Trophoblast cell (in vitro differentiated cells and primary cell): ENCODE results near the gene BRD3OS.
A peak's percentile ranks its signal among the peaks of the same experiment; 100 is the strongest.

ENCODE experiments used
- DNase-seq, 2 donors: peaks; one replicate each; pipeline ENCODE4 v3.0.0-alpha.2; 2016
- H2AFZ ChIP-seq: 2 replicates; pipeline ENCODE4 v1.6.1; 2013; ENCODE audit warnings: low read length, moderate library complexity, mild to moderate bottlenecking; ENCODE audit not compliant: insufficient read depth, poor library complexity
- H2AK5ac ChIP-seq: 2 replicates; pipeline ENCODE4 v1.6.1; 2013; ENCODE audit warnings: mild to moderate bottlenecking, low read length
- H2BK120ac ChIP-seq: 2 replicates; pipeline ENCODE4 v1.6.1; 2013; ENCODE audit warnings: low read length, mild to moderate bottlenecking, moderate library complexity; ENCODE audit not compliant: insufficient read depth, poor library complexity
- H2BK12ac ChIP-seq: 2 replicates; pipeline ENCODE4 v1.6.1; 2013; ENCODE audit warnings: mild to moderate bottlenecking, low read length, moderate library complexity
- H2BK5ac ChIP-seq: 2 replicates; pipeline ENCODE4 v1.6.1; 2013; ENCODE audit warnings: low read length, low read depth, moderate library complexity, mild to moderate bottlenecking; ENCODE audit not compliant: poor library complexity
- H3K14ac ChIP-seq: 2 replicates; pipeline ENCODE4 v1.6.1; 2013; ENCODE audit warnings: mild to moderate bottlenecking, low read length
- H3K18ac ChIP-seq: 2 replicates; pipeline ENCODE4 v1.6.1; 2013; ENCODE audit warnings: mild to moderate bottlenecking, low read length
- H3K23ac ChIP-seq: 2 replicates; pipeline ENCODE4 v1.6.1; 2013; ENCODE audit warnings: low read length
- H3K27ac ChIP-seq: 2 replicates; pipeline ENCODE4 v1.5.1; 2013; ENCODE audit warnings: low read depth, mild to moderate bottlenecking, inconsistent platforms, low read length, moderate library complexity
- H3K27me3 ChIP-seq: 2 replicates; pipeline ENCODE4 v1.6.1; 2013; ENCODE audit warnings: inconsistent platforms, mild to moderate bottlenecking, low read length, moderate library complexity; ENCODE audit not compliant: insufficient read depth
- H3K36me3 ChIP-seq, 2 experiments: 1 replicate in 1 of 2; 2 replicates in 1 of 2; pipeline ENCODE4 v1.6.1; 2013; ENCODE audit warnings: low read length in 2 of 2, mild to moderate bottlenecking in 2 of 2, moderate library complexity in 1 of 2; ENCODE audit not compliant: insufficient read depth in 2 of 2, control insufficient read depth in 1 of 2
- H3K4ac ChIP-seq: 2 replicates; pipeline ENCODE4 v1.6.1; 2013; ENCODE audit warnings: low read depth, mild to moderate bottlenecking, low read length, moderate library complexity
- H3K4me1 ChIP-seq, 2 experiments: 1 replicate in 1 of 2; 2 replicates in 1 of 2; pipeline ENCODE4 v1.6.1; 2013; ENCODE audit warnings: low read length in 2 of 2, mild to moderate bottlenecking in 2 of 2, moderate library complexity in 1 of 2; ENCODE audit not compliant: insufficient read depth in 2 of 2, control insufficient read depth in 1 of 2
- H3K4me2 ChIP-seq: 2 replicates; pipeline ENCODE4 v1.6.1; 2013; ENCODE audit warnings: inconsistent platforms, mild to moderate bottlenecking, low read length, moderate library complexity
- H3K4me3 ChIP-seq: 2 replicates; pipeline ENCODE4 v1.5.1; 2013; ENCODE audit warnings: mild to moderate bottlenecking, low read depth, low read length, inconsistent platforms
- H3K79me1 ChIP-seq: one replicate; pipeline ENCODE4 v1.6.1; 2013; ENCODE audit warnings: low read length
- H3K79me2 ChIP-seq: 2 replicates; pipeline ENCODE4 v1.6.1; 2013; ENCODE audit warnings: low read length, mild to moderate bottlenecking; ENCODE audit not compliant: control insufficient read depth, insufficient read depth, poor library complexity
- H3K9ac ChIP-seq: 2 replicates; pipeline ENCODE4 v1.6.1; 2013; ENCODE audit warnings: mild to moderate bottlenecking, low read length
- H3K9me3 ChIP-seq: 2 replicates; pipeline ENCODE4 v1.6.1; 2013; ENCODE audit warnings: low read depth, mild to moderate bottlenecking, control low read depth, inconsistent platforms, low read length; ENCODE audit not compliant: insufficient read depth
- H4K12ac ChIP-seq: 2 replicates; pipeline ENCODE4 v1.6.1; 2013; ENCODE audit warnings: low read depth, mild to moderate bottlenecking, low read length, moderate library complexity
- H4K8ac ChIP-seq: 2 replicates; pipeline ENCODE4 v1.6.1; 2013; ENCODE audit warnings: low read depth, mild to moderate bottlenecking, low read length, moderate library complexity
- H4K91ac ChIP-seq: one replicate; pipeline ENCODE4 v1.6.1; 2013; ENCODE audit warnings: low read depth, mild to moderate bottlenecking, low read length, moderate library complexity
- WGBS: extraction: QIAGEN DNeasy Blood & Tissue Kit; methylation state at CpG from one replicate; pipeline ENCODE4 v1.1.7; 2013; ENCODE audit warnings: missing lambda C conversion rate; ENCODE audit not compliant: insufficient read length, insufficient coverage; ENCODE audit errors: extremely low coverage; 5-methylcytosine and 5-hydroxymethylcytosine counted together

Gene BRD3OS

DNA sequence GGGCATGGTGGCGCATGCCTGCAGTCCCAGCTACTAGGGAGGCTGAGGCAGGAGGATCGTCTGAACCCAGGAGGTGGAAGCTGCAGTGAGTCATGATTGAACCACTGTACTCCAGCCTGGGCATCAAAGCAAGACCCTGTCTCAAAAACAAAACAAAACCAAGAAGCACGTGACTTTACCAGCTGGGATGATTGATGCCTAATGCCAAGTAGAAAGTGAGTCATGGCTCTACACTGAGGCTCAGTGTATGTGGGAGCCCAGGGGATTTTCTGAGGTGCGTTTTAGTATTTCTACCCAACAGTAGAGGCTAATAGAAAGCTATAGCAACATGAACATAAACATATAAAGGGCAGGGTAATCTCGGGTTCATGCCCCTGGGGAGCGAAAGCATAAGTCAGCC lies 13.9 kb upstream of the BRD3OS start:
- no peak overlapping the region for H4K91ac ChIP-seq
- H4K8ac ChIP-seq, result no peak overlapping the region
- no peaks in the 10 kb centered on the region for H3K79me1 ChIP-seq
- H3K9me3 ChIP-seq, result peaks cover 15% of the 10 kb centered on the region
- no peak overlapping the region for H2BK12ac ChIP-seq
- H3K9ac ChIP-seq, result no peak overlapping the region
- no peak overlapping the region for H3K27ac ChIP-seq
- no peaks in the 10 kb centered on the region for H3K36me3 ChIP-seq
- no peak overlapping the region for H3K23ac ChIP-seq
- no peak overlapping the region for H3K18ac ChIP-seq
- no peak overlapping the region for H3K4me2 ChIP-seq
- no peak overlapping the region for H2AFZ ChIP-seq
- no peak overlapping the region for H3K14ac ChIP-seq
- H3K79me2 ChIP-seq, result no peaks in the 10 kb centered on the region
- H2BK120ac ChIP-seq, result no peak overlapping the region
- H3K4me1 ChIP-seq, result no peaks in the 10 kb centered on the region
- no peak overlapping the region for H3K4ac ChIP-seq
- no peak overlapping the region for H3K4me3 ChIP-seq
- H4K12ac ChIP-seq, result no peak overlapping the region
- no peak overlapping the region for H2AK5ac ChIP-seq
- no peaks in the 10 kb centered on the region for H3K27me3 ChIP-seq
- no CpG with 5 or more reads among the region's 6 CpGs for WGBS
- no peak for DNase-seq
- H2BK5ac ChIP-seq, result no peak overlapping the region

DNA sequence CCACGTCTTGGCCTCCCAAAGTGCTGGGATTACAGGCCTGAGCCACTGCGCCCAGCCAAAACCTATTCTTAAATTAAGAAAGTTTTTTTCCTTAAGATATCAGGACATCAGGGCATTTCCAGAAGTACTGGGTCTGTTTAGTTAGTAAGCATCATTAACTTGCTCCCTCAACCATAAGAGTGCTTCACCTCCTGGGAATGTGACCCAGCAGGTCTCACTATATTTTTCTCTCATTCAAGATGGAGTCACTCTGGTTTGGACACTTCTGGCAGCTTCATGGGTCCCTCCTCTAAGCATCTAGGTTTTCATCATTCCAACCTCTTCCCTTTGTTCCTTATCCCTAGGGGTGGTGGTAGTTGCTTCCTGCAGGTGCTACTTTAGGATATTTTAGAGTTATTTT lies 10.3 kb upstream of the BRD3OS start:
- WGBS, result no CpG with 5 or more reads among the region's 2 CpGs
- H2BK5ac ChIP-seq, result no peak overlapping the region
- H2BK120ac ChIP-seq, result no peak overlapping the region
- peaks cover 15% of the 10 kb centered on the region for H3K9me3 ChIP-seq
- no peak overlapping the region for H2BK12ac ChIP-seq
- H2AFZ ChIP-seq, result no peak overlapping the region
- no peak overlapping the region for H4K8ac ChIP-seq
- no peak overlapping the region for H3K23ac ChIP-seq
- H3K27ac ChIP-seq, result no peak overlapping the region
- no peaks in the 10 kb centered on the region for H3K4me1 ChIP-seq
- H3K18ac ChIP-seq, result no peak overlapping the region
- peak; percentile 61 to 82 for DNase-seq
- H4K12ac ChIP-seq, result no peak overlapping the region
- H3K4me3 ChIP-seq, result peak overlapping the region; percentile 57
- H3K4ac ChIP-seq, result no peak overlapping the region
- no peak overlapping the region for H3K9ac ChIP-seq
- no peaks in the 10 kb centered on the region for H3K36me3 ChIP-seq
- H3K79me2 ChIP-seq, result no peaks in the 10 kb centered on the region
- H4K91ac ChIP-seq, result no peak overlapping the region
- H3K14ac ChIP-seq, result no peak overlapping the region
- H3K79me1 ChIP-seq, result no peaks in the 10 kb centered on the region
- no peaks in the 10 kb centered on the region for H3K27me3 ChIP-seq
- no peak overlapping the region for H2AK5ac ChIP-seq
- H3K4me2 ChIP-seq, result no peak overlapping the region

DNA sequence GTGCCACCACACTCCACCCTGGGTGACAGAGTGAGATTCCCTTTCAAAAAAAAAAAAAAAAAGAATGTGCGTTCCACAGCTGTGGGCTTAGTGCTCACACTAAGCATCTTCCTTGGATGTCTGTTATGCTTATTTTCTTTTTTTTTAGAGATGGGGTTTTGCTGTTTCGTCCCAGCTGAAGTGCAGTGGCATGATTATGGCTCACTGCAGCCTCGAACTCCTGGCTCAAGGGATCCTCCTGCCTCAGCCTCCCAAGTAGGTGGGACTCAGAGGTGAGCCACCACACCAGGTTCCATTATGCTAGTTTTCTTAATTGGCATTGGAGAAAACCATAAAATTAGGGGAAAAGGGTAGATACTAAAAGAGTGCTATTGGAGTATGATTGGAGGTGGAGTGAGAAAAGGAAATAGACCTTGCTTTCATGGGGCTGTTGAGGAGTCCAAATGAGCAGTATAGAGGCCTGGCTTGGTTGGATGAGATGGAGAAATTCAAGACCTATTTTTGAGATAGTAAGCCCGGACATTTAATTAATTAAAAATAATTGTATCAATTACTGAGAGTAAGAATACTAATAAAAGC lies 978 bp upstream of the BRD3OS start:
- Histone ChIP-seq H3K4me1 (peaks cover 4 to 5% of the 10 kb centered on the region in 2 experiments), H3K4ac (no peak overlapping the region), H2BK5ac (no peak overlapping the region), H3K79me1 (peaks cover 2% of the 10 kb centered on the region), H2AFZ (no peak overlapping the region), H3K79me2 (peaks cover 2% of the 10 kb centered on the region), H3K27ac (no peak overlapping the region), H4K12ac (no peak overlapping the region), H3K36me3 (peaks cover 6 to 7% of the 10 kb centered on the region in 2 experiments), H3K14ac (no peak overlapping the region), H4K8ac (no peak overlapping the region), H2AK5ac (no peak overlapping the region), H3K4me2 (no peak overlapping the region), H3K27me3 (no peaks in the 10 kb centered on the region), H3K18ac (no peak overlapping the region), H4K91ac (no peak overlapping the region), H2BK120ac (no peak overlapping the region), H3K4me3 (no peak overlapping the region), H3K23ac (no peak overlapping the region), H2BK12ac (no peak overlapping the region), H3K9ac (no peak overlapping the region), H3K9me3 (peaks cover 2% of the 10 kb centered on the region)
- DNase-seq, result no peak
- no CpG with 5 or more reads among the region's 4 CpGs for WGBS

DNA sequence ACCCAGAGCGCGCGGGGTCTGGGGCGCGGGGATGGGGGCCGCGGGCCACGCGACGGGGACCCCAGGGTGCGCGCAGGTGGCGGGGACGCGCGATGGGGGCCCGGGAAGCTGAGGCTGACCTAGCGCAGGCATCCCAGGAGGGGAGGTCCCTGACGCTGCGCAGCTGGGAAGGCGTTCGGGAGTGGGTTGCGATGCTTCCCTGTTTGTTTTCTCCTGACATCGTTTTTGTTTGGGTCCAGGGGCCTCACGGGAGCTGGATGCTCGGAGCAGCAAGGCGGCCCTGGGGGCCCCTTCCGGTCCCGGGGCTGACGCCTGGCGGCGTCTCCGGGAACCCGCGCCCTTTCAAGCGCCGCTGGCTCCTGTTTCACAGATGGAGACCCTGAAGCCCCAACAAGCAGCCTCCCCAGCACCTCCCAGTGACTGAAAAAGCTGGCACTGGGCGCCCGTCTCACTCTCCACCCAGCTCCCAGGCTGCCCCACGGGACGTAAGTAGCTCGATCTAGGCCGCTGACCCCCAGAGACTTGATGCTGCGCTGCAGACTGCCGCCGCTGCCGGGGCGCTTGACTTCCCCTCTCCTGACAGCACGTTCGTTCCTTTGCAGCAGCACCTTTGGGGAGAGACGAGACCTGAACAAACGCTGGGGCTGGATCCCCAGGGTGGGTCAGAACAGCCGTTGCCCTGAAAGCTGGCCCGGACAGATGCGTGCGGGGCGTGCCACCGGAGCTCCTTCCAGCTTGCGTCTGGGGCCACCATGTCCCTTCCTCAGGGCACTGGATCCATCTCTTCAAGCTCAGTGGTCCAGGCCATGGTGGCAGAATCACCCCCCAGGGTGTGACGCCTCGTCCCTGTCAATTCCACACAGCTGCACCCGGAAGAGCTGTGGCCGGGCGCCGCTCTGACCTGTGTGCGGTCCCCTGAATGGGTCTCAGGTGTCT lies 593 bp downstream of the BRD3OS start:
- H3K18ac ChIP-seq, result peak overlapping the region; percentile 43
- no peaks in the 10 kb centered on the region for H3K27me3 ChIP-seq
- H3K79me2 ChIP-seq, result peaks cover 2% of the 10 kb centered on the region
- peaks cover 11 to 12% of the 10 kb centered on the region in 2 experiments for H3K36me3 ChIP-seq
- no peak overlapping the region for H2BK120ac ChIP-seq
- H3K14ac ChIP-seq, result peak overlapping the region; percentile 65
- no peak overlapping the region for H4K91ac ChIP-seq
- H3K27ac ChIP-seq, result no peak overlapping the region
- H2BK5ac ChIP-seq, result no peak overlapping the region
- peaks cover 4 to 5% of the 10 kb centered on the region in 2 experiments for H3K4me1 ChIP-seq
- no peak overlapping the region for H3K4ac ChIP-seq
- no peak overlapping the region for H3K23ac ChIP-seq
- DNase-seq, result peak; percentile 16 to 46
- peak overlapping the region; percentile 82 for H3K4me3 ChIP-seq
- peak overlapping the region; percentile 71 for H4K12ac ChIP-seq
- peak overlapping the region; percentile 69 for H2AFZ ChIP-seq
- peaks cover 2% of the 10 kb centered on the region for H3K9me3 ChIP-seq
- H3K4me2 ChIP-seq, result peak overlapping the region; percentile 87
- H2BK12ac ChIP-seq, result peak overlapping the region; percentile 41
- H3K79me1 ChIP-seq, result peaks cover 2% of the 10 kb centered on the region
- peak overlapping the region; percentile 28 for H3K9ac ChIP-seq
- no peak overlapping the region for H2AK5ac ChIP-seq
- WGBS, result no CpG with 5 or more reads among the region's 66 CpGs
- peak overlapping the region; percentile 56 for H4K8ac ChIP-seq
